Measurements from ENCODE around the gene ABCC4. TPM values are rescaled to one million over a fixed set of nuclear protein-coding genes. Genes with fewer than 3 reads are reported as not detected.

Gene ABCC4
- total and polyA plus RNA-seq, 2 of the 13 experiments (the other 11 are each of a cell fraction or from before 2014, with no cell fraction given) = 4.2 to 11.3 TPM

DNA sequence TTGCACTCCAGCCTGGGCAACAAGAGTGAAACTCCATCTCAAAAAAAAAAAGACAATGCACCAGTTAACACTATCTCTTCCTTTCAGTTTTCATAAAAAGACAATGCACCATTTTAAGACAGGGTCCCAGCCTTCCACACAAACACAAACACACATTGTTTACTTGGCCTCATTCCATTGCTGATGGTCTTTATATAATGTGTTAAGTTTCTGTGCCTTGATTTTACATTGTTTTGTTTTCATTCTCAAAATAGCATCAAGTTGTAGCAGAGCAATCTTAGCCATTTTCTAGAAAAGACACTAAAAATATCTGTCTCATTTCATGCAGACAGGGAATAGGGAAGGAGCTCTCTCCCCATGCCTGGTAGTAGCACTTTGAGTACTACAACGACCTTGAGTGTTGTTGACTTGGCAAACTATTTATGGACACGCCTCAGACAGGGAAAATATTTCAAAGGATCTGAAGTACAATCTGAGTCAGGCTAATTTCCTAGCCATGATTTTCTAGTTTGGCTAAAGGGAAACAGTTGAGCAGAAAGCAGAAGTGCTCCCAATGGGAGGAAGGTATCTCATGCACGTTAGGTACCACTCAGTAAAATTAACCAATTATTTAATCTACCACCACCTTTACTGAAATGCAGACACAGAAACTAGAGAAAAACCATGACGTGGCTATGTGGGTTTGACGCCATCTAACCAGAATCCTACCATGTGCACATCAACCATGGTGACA lies 120.6 kb downstream of the ABCC4 start (continued):
- 0 out of 2 replicates have a peak, but pooled peaks have one; percentile 50 for TF ChIP-seq ZNF614 (CRISPR knock-in tag; IDR thresholded peaks at IDR 0.05; ENCODE audit: borderline replicate concordance)
- TF ChIP-seq ARNT2 (CRISPR knock-in tag; IDR thresholded peaks at IDR 0.05; ENCODE audit: low read depth) = peak; percentile 47; the same call in 1 of the 2 replicates
- TF ChIP-seq ZNF263 (CRISPR knock-in tag; IDR thresholded peaks at IDR 0.05) = peak; percentile 86

DNA sequence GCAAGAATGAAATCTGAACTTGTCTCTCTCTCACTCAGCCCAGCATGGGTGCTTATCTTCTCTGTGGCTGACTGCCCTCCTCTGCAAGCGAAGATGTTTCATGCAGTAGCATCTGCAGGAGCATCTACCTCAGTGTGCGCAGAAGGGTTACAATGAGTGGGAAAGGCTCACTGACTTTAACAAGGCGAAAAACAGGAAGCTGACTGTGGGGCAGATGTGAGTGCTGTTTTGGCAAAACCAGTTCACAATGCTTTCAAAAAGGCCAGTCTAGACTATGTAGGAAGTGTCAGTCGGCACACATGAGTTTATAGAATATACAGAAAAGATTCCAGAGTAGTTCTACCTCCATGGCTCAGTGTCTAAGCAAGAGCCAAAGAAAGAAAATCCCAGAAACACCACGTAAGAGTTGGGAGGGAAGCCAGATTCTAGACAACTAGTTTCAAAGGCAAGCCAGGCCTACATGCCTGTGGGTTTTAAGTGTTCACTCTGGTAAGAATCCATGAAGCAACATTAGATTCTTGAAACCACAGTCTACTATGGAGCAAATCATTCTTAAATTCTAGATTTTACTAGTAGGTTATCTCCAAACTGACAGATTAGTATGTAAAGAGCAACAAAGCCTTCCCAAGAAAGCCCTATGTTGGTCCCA lies 124.5 kb downstream of the ABCC4 start:
- in situ Hi-C loops (cut with HindIII; ENCODE audit: extremely low pct_ligation_motif_present, low pct_unique_long_range_greater_than_20kb) = loop anchor here (25.0 kb wide), 1 partner anchor 1786 kb away; no protein-coding TSS in a partner anchor
- H2AFZ ChIP-seq (ENCODE audit: low read length) = no peak overlapping the region
- no peaks in the 10 kb centered on the region for H4K20me1 ChIP-seq (ENCODE audit: insufficient read depth, low read length)
- no TSS peak for BruUV-seq (replicated peaks)
- H3K4me3 ChIP-seq (replicated peaks in 1 of 3; ENCODE audit: insufficient read depth in 1 of 3, low read depth in 2 of 3, low read length in 3 of 3) = no peak overlapping the region
- H3K27ac ChIP-seq (ENCODE audit: extremely low read length, insufficient read depth, low read length) = no peak overlapping the region
- no peak for DNase-seq (ENCODE audit: low spot score)
- ATAC-seq = no peak
- no peaks in the 10 kb centered on the region for H3K27me3 ChIP-seq (ENCODE audit: control insufficient read depth in 1 of 2, insufficient read depth in 2 of 2, low read length in 2 of 2)
- no peak for FAIRE-seq
- ChIA-PET POLR2A (no interaction called here), CTCF (ENCODE audit: low intra/inter-chr PET ratio, low total read pairs) (no interaction called here)
- H3K36me3 ChIP-seq (replicated peaks in 1 of 2; ENCODE audit: control insufficient read depth in 1 of 2, insufficient read depth in 2 of 2, low read length in 2 of 2) = peaks cover 0 to 7% of the 10 kb centered on the region in 2 experiments; a peak in 2 of 5 replicates
- intact Hi-C loops (cut with micrococcal nuclease; ENCODE audit: unreplicated experiment) = no loop called here
- no peaks in the 10 kb centered on the region for H3K9me3 ChIP-seq (ENCODE audit: low read length)
- H3K4me1 ChIP-seq (ENCODE audit: insufficient read depth, low read length) = peaks cover 19% of the 10 kb centered on the region
- TF ChIP-seq ARNT (IDR thresholded peaks at IDR 0.05) = no peak
- TF ChIP-seq ARHGAP35 (CRISPR knock-in tag; IDR thresholded peaks at IDR 0.05; ENCODE audit: borderline replicate concordance) = no peak
- no peak for TF ChIP-seq ZNF616 (CRISPR knock-in tag; IDR thresholded peaks at IDR 0.05; ENCODE audit: low read depth)
- TF ChIP-seq RFXANK (CRISPR knock-in tag; IDR thresholded peaks at IDR 0.05) = no peak
- no peak for TF ChIP-seq ZNF564 (CRISPR knock-in tag; IDR thresholded peaks at IDR 0.05)
- TF ChIP-seq PHF8 (CRISPR knock-in tag; IDR thresholded peaks at IDR 0.05) = no peak
- TF ChIP-seq, protein P1, sequence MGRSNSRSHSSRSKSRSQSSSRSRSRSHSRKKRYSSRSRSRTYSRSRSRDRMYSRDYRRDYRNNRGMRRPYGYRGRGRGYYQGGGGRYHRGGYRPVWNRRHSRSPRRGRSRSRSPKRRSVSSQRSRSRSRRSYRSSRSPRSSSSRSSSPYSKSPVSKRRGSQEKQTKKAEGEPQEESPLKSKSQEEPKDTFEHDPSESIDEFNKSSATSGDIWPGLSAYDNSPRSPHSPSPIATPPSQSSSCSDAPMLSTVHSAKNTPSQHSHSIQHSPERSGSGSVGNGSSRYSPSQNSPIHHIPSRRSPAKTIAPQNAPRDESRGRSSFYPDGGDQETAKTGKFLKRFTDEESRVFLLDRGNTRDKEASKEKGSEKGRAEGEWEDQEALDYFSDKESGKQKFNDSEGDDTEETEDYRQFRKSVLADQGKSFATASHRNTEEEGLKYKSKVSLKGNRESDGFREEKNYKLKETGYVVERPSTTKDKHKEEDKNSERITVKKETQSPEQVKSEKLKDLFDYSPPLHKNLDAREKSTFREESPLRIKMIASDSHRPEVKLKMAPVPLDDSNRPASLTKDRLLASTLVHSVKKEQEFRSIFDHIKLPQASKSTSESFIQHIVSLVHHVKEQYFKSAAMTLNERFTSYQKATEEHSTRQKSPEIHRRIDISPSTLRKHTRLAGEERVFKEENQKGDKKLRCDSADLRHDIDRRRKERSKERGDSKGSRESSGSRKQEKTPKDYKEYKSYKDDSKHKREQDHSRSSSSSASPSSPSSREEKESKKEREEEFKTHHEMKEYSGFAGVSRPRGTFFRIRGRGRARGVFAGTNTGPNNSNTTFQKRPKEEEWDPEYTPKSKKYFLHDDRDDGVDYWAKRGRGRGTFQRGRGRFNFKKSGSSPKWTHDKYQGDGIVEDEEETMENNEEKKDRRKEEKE (IDR thresholded peaks at IDR 0.05) = no peak
- no peak for TF ChIP-seq CENPT (CRISPR knock-in tag; IDR thresholded peaks at IDR 0.05; ENCODE audit: low read depth)
- TF ChIP-seq, protein P2, sequence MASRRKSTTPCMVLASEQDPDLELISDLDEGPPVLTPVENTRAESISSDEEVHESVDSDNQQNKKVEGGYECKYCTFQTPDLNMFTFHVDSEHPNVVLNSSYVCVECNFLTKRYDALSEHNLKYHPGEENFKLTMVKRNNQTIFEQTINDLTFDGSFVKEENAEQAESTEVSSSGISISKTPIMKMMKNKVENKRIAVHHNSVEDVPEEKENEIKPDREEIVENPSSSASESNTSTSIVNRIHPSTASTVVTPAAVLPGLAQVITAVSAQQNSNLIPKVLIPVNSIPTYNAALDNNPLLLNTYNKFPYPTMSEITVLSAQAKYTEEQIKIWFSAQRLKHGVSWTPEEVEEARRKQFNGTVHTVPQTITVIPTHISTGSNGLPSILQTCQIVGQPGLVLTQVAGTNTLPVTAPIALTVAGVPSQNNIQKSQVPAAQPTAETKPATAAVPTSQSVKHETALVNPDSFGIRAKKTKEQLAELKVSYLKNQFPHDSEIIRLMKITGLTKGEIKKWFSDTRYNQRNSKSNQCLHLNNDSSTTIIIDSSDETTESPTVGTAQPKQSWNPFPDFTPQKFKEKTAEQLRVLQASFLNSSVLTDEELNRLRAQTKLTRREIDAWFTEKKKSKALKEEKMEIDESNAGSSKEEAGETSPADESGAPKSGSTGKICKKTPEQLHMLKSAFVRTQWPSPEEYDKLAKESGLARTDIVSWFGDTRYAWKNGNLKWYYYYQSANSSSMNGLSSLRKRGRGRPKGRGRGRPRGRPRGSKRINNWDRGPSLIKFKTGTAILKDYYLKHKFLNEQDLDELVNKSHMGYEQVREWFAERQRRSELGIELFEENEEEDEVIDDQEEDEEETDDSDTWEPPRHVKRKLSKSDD (CRISPR knock-in tag; IDR thresholded peaks at IDR 0.05; ENCODE audit: low read depth) = no peak
- no peak for TF ChIP-seq KMT2A (CRISPR knock-in tag; IDR thresholded peaks at IDR 0.05)
- no peak for TF ChIP-seq ZSCAN25 (CRISPR knock-in tag; IDR thresholded peaks at IDR 0.05)
- no peak for TF ChIP-seq ZNF589 (CRISPR knock-in tag; conservative IDR thresholded peaks at IDR 0.05)
- no peak for TF ChIP-seq CHD4 (IDR thresholded peaks at IDR 0.05; ENCODE audit: borderline replicate concordance, low read length)
- TF ChIP-seq ZNF501 (CRISPR knock-in tag; IDR thresholded peaks at IDR 0.05) = no peak
- no peak for TF ChIP-seq ZNF547 (CRISPR knock-in tag; IDR thresholded peaks at IDR 0.05)
- H3K9ac ChIP-seq (ENCODE audit: insufficient read depth, low read depth, low read length) = no peak overlapping the region
- 95% methylated on average over 5 of the region's 5 CpGs for WGBS (ENCODE audit: low lambda C conversion rate)
- no peak overlapping the region for H3K4me2 ChIP-seq (ENCODE audit: low read depth, low read length)
- no peaks in the 10 kb centered on the region for H3K79me2 ChIP-seq (ENCODE audit: insufficient read depth, low read length)

Measured in HepG2 (cell line).